Thyroid gland (tissue), 4 donors: ENCODE data around the gene TRPM7.

Experiments
- POLR2A ChIP-seq, 2 donors: fragments of 450-650 bp; IDR thresholded peaks; one replicate each; pipeline ENCODE4 v1.6.1; 2017; ENCODE audit warnings: antibody characterized with exemption in 2 of 2, mild to moderate bottlenecking in 2 of 2, moderate library complexity in 1 of 2
- TF ChIP-seq, protein P1 (sequence below), 6 experiments: fragments of 200-600 bp in 3 of 6; fragments of 450-650 bp in 3 of 6; sonication (generic) in 3 of 6; IDR thresholded peaks; one replicate each; pipeline ENCODE4 v1.5.1; 2016 to 2019; ENCODE audit warnings: antibody characterized with exemption in 6 of 6, mild to moderate bottlenecking in 2 of 6, inconsistent platforms in 1 of 6, moderate library complexity in 1 of 6

- TF ChIP-seq, protein P1, sequence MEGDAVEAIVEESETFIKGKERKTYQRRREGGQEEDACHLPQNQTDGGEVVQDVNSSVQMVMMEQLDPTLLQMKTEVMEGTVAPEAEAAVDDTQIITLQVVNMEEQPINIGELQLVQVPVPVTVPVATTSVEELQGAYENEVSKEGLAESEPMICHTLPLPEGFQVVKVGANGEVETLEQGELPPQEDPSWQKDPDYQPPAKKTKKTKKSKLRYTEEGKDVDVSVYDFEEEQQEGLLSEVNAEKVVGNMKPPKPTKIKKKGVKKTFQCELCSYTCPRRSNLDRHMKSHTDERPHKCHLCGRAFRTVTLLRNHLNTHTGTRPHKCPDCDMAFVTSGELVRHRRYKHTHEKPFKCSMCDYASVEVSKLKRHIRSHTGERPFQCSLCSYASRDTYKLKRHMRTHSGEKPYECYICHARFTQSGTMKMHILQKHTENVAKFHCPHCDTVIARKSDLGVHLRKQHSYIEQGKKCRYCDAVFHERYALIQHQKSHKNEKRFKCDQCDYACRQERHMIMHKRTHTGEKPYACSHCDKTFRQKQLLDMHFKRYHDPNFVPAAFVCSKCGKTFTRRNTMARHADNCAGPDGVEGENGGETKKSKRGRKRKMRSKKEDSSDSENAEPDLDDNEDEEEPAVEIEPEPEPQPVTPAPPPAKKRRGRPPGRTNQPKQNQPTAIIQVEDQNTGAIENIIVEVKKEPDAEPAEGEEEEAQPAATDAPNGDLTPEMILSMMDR (IDR thresholded peaks at IDR 0.05) = no peak
- TF ChIP-seq POLR2A (IDR thresholded peaks at IDR 0.05) = no peak
Observed at GRCh38 chr15:50605462-50605861, 81.1 kb downstream of the TRPM7 start.
